Psoas muscle (tissue), 8 donors: ENCODE measurements around the gene UNC80. TPM values are rescaled to one million over a fixed set of nuclear protein-coding genes. Genes with fewer than 3 reads are reported as not detected.

Source experiments
- ATAC-seq, 4 donors: fragments of 200-7000 bp; cut with Tn5 transposase; one replicate each; pipeline ENCODE4 v1.9.1; 2020; ENCODE audit warnings: moderate library complexity in 3 of 4, mild to moderate bottlenecking in 2 of 4
- DNase-seq, 2 donors: peaks; one replicate each; pipeline ENCODE4 v3.0.0-alpha.2; 2020
- H3K27ac ChIP-seq: fragments of 200-600 bp; one replicate; pipeline ENCODE4 v1.8.0; 2022
- H3K27me3 ChIP-seq, 3 donors: fragments of 200-600 bp in 1 of 3; one replicate each; pipeline versions ENCODE4 v1.6.1 to v1.8.0; 2013 to 2022; ENCODE audit warnings: low read length in 2 of 3, mild to moderate bottlenecking in 2 of 3, moderate library complexity in 1 of 3; ENCODE audit not compliant: insufficient read depth in 3 of 3
- H3K36me3 ChIP-seq, 2 donors: fragments of 200-600 bp in 1 of 2; one replicate each; pipeline versions ENCODE4 v1.6.1 to v1.8.0; 2013 to 2022; ENCODE audit warnings: low read depth in 1 of 2, mild to moderate bottlenecking in 1 of 2, moderate library complexity in 1 of 2; ENCODE audit not compliant: insufficient read depth in 1 of 2
- H3K4me1 ChIP-seq: fragments of 200-600 bp; one replicate; pipeline ENCODE4 v1.8.0; 2022
- H3K4me3 ChIP-seq: fragments of 200-600 bp; one replicate; pipeline ENCODE4 v1.8.0; 2022; ENCODE audit warnings: mild to moderate bottlenecking
- H3K9me3 ChIP-seq: fragments of 200-600 bp; one replicate; pipeline ENCODE4 v1.8.0; 2022
- WGBS, 3 donors: extraction: QIAGEN DNeasy Blood & Tissue Kit; methylation state at CpG; one replicate each; pipeline versions ENCODE4 v1.1.6 to v1.1.7; 2013; 5-methylcytosine and 5-hydroxymethylcytosine counted together
- intact Hi-C, 2 donors: fragments of 100-400 bp; cut with DNase I; formaldehyde crosslinking; loops; one replicate each; pipeline versions ENCODE4 v1.11.0 to v1.14.2; 2022
- polyA plus RNA-seq, 3 donors: library from polyadenylated mRNA; stranded (reverse); fragments of 200-250 nt; gene quantifications; one replicate each; pipeline ENCODE4 v1.2.3, GENCODE V29; 2013
- total RNA-seq, 4 donors: library from RNA; stranded (reverse); fragmentation: NEBNext Ultra II Directional in 2 of 4; extraction: Animal tissue kit (Norgen Biotek cat#: 25700) in 2 of 4; gene quantifications; one replicate each; pipeline versions ENCODE4 v1.2.1 to v1.2.4, GENCODE V29; 2021 to 2023
- TF ChIP-seq, protein P1 (sequence below): fragments of 200-600 bp; IDR thresholded peaks from one replicate; pipeline ENCODE4 v1.8.0; 2022; ENCODE audit warnings: antibody characterized with exemption
- donor health status: healthy with polysubstance abuse.
- donor health status: DM: no; HTN: no; CAD: no; lungs with moderate emphysema.
- donor health status: Bipolar disorder and iron deficiency.
- donor health status: healthy.
- donor health status: DM: yes; HTN: yes; CAD: no.
- donor health status: DM: no; HTN: no; CAD: no.
- donor health status: DM: no; HTN: no; CAD: no.
- donor health status: DM: yes; HTN: yes; CAD: no.

The UNC80 gene
- total and polyA plus RNA-seq, 7 donors = 0.03 TPM; not detected in 6

DNA sequence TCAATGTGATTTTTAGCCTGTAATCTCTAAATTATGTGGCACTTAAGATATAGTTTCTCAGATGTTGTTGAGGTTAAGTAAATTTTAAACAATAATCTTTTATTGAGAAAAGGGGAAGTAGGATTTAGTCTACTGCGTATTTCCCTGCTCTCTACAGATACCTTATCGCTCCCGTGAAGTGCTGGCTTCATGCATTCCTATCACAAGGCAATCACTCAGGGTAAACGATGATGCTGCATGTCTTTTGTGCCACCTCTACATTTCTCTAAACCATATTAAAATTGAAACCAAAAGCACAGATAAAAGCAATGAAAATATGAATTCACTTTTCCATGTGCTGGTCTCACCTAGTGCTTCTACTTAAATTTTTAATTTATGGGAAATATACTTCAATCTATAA is 216.4 kb downstream of the UNC80 start:
- H3K4me3 ChIP-seq = no peak overlapping the region
- no peaks in the 10 kb centered on the region for H3K27me3 ChIP-seq
- ATAC-seq (no peak), DNase-seq (no peak)
- H3K36me3 ChIP-seq = no peaks in the 10 kb centered on the region
- no peaks in the 10 kb centered on the region for H3K4me1 ChIP-seq
- intact Hi-C loops = no loop called here
- TF ChIP-seq, protein P1, sequence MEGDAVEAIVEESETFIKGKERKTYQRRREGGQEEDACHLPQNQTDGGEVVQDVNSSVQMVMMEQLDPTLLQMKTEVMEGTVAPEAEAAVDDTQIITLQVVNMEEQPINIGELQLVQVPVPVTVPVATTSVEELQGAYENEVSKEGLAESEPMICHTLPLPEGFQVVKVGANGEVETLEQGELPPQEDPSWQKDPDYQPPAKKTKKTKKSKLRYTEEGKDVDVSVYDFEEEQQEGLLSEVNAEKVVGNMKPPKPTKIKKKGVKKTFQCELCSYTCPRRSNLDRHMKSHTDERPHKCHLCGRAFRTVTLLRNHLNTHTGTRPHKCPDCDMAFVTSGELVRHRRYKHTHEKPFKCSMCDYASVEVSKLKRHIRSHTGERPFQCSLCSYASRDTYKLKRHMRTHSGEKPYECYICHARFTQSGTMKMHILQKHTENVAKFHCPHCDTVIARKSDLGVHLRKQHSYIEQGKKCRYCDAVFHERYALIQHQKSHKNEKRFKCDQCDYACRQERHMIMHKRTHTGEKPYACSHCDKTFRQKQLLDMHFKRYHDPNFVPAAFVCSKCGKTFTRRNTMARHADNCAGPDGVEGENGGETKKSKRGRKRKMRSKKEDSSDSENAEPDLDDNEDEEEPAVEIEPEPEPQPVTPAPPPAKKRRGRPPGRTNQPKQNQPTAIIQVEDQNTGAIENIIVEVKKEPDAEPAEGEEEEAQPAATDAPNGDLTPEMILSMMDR = no peak
- no peaks in the 10 kb centered on the region for H3K9me3 ChIP-seq
- 81 to 86% (median 83%) methylated on average over 4 of the region's 4 CpGs for WGBS, 3 donors
- H3K27ac ChIP-seq = no peak overlapping the region

DNA sequence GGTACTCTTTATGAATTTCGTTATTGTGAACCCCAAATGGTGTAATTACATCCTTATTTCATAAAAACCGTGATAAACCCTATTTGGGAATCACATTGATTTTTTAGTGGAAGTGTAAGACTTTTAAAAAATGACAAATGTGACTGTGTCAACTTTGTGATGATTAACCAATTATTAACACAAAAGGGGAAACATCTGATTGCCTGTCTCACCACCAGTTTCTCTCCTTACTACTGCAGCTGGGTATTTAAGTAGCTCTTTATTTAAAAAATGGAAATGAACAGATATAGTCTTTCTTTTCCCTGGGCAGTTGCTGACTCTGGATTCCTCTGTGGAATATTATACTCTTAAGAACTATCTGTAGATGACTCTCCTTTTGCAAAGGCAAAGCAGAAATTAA is 219.2 kb downstream of the UNC80 start:
- Histone ChIP-seq H3K9me3 (no peaks in the 10 kb centered on the region), H3K27me3 (no peaks in the 10 kb centered on the region), H3K36me3 (no peaks in the 10 kb centered on the region), H3K27ac (no peak overlapping the region), H3K4me3 (no peak overlapping the region), H3K4me1 (no peaks in the 10 kb centered on the region)
- TF ChIP-seq, protein P1 = no peak
- no peak for ATAC-seq
- DNase-seq = no peak
- 62 to 70% (median 66%) methylated on average over 2 of the region's 2 CpGs for WGBS, 3 donors
- intact Hi-C loops = no loop called here

GRCh38 chr2:209993968-209994367 is 222.3 kb downstream of the UNC80 start:
- DNase-seq (no peak), ATAC-seq (no peak)
- 88 to 89% (median 88%) methylated on average over 9 of the region's 9 CpGs for whole genome bisulfite sequencing, 3 donors
- intact Hi-C loops = no loop called here
- Histone ChIP-seq H3K27me3 (no peaks in the 10 kb centered on the region), H3K36me3 (no peaks in the 10 kb centered on the region), H3K9me3 (no peaks in the 10 kb centered on the region), H3K27ac (no peak overlapping the region), H3K4me3 (no peak overlapping the region), H3K4me1 (no peaks in the 10 kb centered on the region)
- TF ChIP-seq, protein P1 = no peak

DNA sequence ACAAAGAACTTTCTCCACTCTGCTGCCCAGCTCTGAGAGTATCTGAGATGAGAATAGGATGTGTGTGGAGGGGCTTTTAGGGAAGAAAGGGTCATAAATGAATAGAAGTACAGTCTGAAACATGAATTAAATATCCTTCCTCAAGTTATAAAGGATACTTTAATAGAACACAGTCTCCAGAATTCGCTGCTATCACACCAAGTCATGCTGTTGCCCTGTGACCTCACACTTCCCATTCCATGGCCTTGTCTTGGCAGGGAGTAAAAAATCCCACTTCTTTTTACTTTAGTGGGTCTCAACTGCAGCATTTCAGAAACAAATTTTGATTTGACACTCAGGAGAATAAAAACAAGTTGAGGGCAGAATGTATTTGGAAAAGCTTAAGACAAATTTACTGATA is 227.0 kb downstream of the UNC80 start:
- ATAC-seq = no peak
- 31 to 55% (median 44%) methylated on average over 1 of the region's 1 CpG for WGBS, 3 donors

More for the DNA sequence above, 227.0 kb downstream of the UNC80 start:
- Histone ChIP-seq H3K27me3 (no peaks in the 10 kb centered on the region), H3K4me3 (no peak overlapping the region), H3K36me3 (no peaks in the 10 kb centered on the region), H3K9me3 (no peaks in the 10 kb centered on the region), H3K4me1 (peaks cover 8% of the 10 kb centered on the region), H3K27ac (no peak overlapping the region)
- intact Hi-C loops = no loop called here
- no peak for DNase-seq
- TF ChIP-seq, protein P1 = no peak
